ENCODE data around the gene RFTN1. TPM values are rescaled to one million over a fixed set of nuclear protein-coding genes. Genes with fewer than 3 reads are reported as not detected.
A peak's percentile ranks its signal among the peaks of the same experiment; 100 is the strongest.

RFTN1 gene
- total and polyA plus RNA-seq, 5 donors from 2014 or later, result 87.1 to 111 (median 104) TPM

DNA sequence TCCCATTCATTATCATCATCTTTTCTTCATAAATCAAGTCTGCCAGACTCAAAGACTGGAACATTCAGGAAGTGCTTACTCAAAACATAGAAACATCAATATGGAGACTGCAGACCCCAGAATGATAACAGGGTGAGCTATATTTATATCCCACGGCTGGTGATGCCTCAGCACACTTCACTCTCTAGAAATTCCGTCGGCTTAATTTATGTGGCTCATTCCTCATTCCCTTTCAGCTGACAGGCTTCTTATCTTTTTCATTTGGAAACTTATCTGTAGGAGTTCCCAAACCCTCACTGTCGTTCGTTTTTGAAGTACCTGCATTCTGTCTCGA, 45.5 kb downstream of the RFTN1 start:
- peak overlapping the region; percentile 81 to 98 (median 84) for H3K27ac Mint-ChIP-seq
- peak overlapping the region; percentile 55 to 80 (median 78) for H3K4me3 Mint-ChIP-seq
- H3K4me1 ChIP-seq (ENCODE audit: control insufficient read depth, insufficient read depth, low read length, poor library complexity, severe bottlenecking), result peaks cover 43% of the 10 kb centered on the region
- ATAC-seq (ENCODE audit: low read depth in 2 of 2) (no peak), DNase-seq (no peak)
- H3K27me3 Mint-ChIP-seq, result no peaks in the 10 kb centered on the region
- H3K27me3 ChIP-seq (ENCODE audit: control insufficient read depth, insufficient read depth, low read length), result no peaks in the 10 kb centered on the region
- peak overlapping the region; percentile 82 for H3K27ac ChIP-seq (ENCODE audit: insufficient read depth, low read length, poor library complexity, severe bottlenecking)
- peaks cover 33% of the 10 kb centered on the region for H3K36me3 ChIP-seq (ENCODE audit: control insufficient read depth, insufficient read depth, low read length)
- peaks cover 0 to 1% of the 10 kb centered on the region in 2 experiments for H3K9me3 ChIP-seq (ENCODE audit: control insufficient read depth in 2 of 2, low read length in 2 of 2)
- peaks cover 41% of the 10 kb centered on the region for H3K36me3 Mint-ChIP-seq
- H3K4me3 ChIP-seq (ENCODE audit: low read depth, low read length), result peak overlapping the region; percentile 73
- peaks cover 0 to 1% (median 0%) of the 10 kb centered on the region in 7 donors for H3K9me3 Mint-ChIP-seq
- peaks cover 48 to 82% (median 61%) of the 10 kb centered on the region in 4 donors for H3K4me1 Mint-ChIP-seq

DNA sequence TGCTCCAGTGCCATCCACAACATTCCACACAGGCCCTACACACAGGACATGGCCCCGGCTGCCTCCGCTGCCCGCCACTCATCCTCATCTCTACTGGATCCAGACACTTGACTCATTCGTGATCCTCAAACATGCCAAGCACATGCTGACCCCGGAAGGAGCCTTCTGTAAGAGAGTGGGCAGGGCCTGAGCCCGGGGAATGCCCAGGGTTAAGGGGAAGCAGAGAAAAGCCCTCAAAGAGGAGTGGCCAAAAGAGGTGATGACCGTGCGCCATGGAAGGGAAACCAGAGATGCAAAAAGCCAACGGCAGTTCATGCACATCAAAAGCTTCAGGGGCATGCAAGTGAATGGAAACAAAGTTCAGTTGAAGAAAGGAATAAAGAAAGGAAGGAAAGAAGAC, 46.1 kb downstream of the RFTN1 start:
- ATAC-seq (ENCODE audit: low read depth in 2 of 2), result peak in 1 of 2 donors; percentile 18
- Histone ChIP-seq H3K4me1 (ENCODE audit: control insufficient read depth, insufficient read depth, low read length, poor library complexity, severe bottlenecking) (peaks cover 48% of the 10 kb centered on the region), H3K9me3 (ENCODE audit: control insufficient read depth in 2 of 2, low read length in 2 of 2) (peaks cover 0 to 1% of the 10 kb centered on the region in 2 experiments), H3K27me3 (ENCODE audit: control insufficient read depth, insufficient read depth, low read length) (no peaks in the 10 kb centered on the region), H3K36me3 (ENCODE audit: control insufficient read depth, insufficient read depth, low read length) (peaks cover 29% of the 10 kb centered on the region), H3K27ac (ENCODE audit: insufficient read depth, low read length, poor library complexity, severe bottlenecking) (peak overlapping the region; percentile 82), H3K4me3 (ENCODE audit: low read depth, low read length) (peak overlapping the region; percentile 73)
- Mint-ChIP-seq H3K27me3 (no peaks in the 10 kb centered on the region), H3K36me3 (peaks cover 39% of the 10 kb centered on the region), H3K4me3 (peak overlapping the region; percentile 35 to 80 (median 78)), H3K4me1 (peaks cover 53 to 83% (median 65%) of the 10 kb centered on the region in 4 donors), H3K9me3 (peaks cover 0 to 1% (median 0%) of the 10 kb centered on the region in 7 donors), H3K27ac (peak overlapping the region; percentile 81 to 98 (median 84))
- peak in 2 of 3 donors; percentile 52 to 61 for DNase-seq

DNA sequence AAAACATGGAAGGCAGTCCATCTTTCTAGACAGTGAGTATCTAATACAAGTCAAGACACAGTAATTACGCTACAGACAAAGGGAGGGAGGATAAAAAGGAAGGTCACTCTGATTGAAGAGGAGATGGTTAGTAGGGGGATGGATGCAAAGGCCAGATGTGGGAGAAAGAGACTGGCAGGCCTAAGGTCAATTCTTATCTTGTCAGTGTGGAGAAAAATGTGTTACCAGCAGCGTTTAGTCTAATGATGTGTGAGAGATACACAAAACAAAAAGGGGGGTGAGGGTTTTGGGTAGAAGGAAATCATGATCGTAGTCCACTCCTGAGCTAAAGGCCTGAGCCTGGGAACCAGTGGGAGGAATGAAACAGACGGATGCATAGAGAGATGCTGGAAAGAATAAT, 46.7 kb downstream of the RFTN1 start:
- no peaks in the 10 kb centered on the region for H3K27me3 Mint-ChIP-seq
- H3K4me1 Mint-ChIP-seq, result peaks cover 58 to 88% (median 67%) of the 10 kb centered on the region in 4 donors
- ATAC-seq (ENCODE audit: low read depth in 2 of 2), result no peak
- no peak for DNase-seq
- peaks cover 0 to 1% of the 10 kb centered on the region in 2 experiments for H3K9me3 ChIP-seq (ENCODE audit: control insufficient read depth in 2 of 2, low read length in 2 of 2)
- H3K4me1 ChIP-seq (ENCODE audit: control insufficient read depth, insufficient read depth, low read length, poor library complexity, severe bottlenecking), result peaks cover 54% of the 10 kb centered on the region
- no peaks in the 10 kb centered on the region for H3K27me3 ChIP-seq (ENCODE audit: control insufficient read depth, insufficient read depth, low read length)
- peaks cover 0 to 1% (median 0%) of the 10 kb centered on the region in 7 donors for H3K9me3 Mint-ChIP-seq
- peak overlapping the region; percentile 11 to 81 (median 78) for H3K27ac Mint-ChIP-seq
- peaks cover 33% of the 10 kb centered on the region for H3K36me3 Mint-ChIP-seq
- peak overlapping the region; percentile 3 to 76 (median 29) for H3K4me3 Mint-ChIP-seq
- H3K36me3 ChIP-seq (ENCODE audit: control insufficient read depth, insufficient read depth, low read length), result peaks cover 24% of the 10 kb centered on the region
- H3K4me3 ChIP-seq (ENCODE audit: low read depth, low read length), result no peak overlapping the region
- H3K27ac ChIP-seq (ENCODE audit: insufficient read depth, low read length, poor library complexity, severe bottlenecking), result peak overlapping the region; percentile 82

DNA sequence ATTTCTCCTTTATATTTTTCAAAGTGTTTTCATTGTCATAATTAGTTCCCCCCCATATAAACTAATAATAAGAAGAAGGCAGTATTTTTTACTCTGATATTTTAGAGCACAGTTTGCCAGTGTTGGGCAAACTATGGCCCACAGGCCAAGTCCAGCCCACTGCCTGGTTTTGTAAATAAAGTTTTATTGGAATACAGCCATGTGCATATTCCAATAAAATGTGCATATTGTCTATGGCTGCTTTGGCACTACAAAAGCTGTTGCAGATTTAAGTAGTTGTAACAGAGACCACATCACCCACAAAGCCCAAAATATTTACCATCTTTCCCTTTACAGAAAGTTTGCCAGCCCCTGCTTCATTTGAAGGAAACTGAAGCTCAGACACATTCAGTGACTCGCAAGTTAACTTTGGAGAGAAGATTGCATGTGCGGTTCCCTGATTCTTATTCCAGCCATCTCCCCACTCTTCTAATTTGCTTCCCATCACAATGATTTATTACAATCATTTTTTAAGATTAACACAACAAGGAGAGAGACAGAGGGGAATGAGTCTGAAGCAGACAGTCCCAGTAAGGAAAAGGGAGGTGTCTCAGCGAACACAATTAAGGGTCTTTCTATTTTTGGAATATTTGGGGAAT, 48.9 kb downstream of the RFTN1 start:
- Histone ChIP-seq H3K4me3 (ENCODE audit: low read depth, low read length) (no peak overlapping the region), H3K27ac (ENCODE audit: insufficient read depth, low read length, poor library complexity, severe bottlenecking) (no peak overlapping the region), H3K27me3 (ENCODE audit: control insufficient read depth, insufficient read depth, low read length) (no peaks in the 10 kb centered on the region), H3K4me1 (ENCODE audit: control insufficient read depth, insufficient read depth, low read length, poor library complexity, severe bottlenecking) (peaks cover 49% of the 10 kb centered on the region), H3K36me3 (ENCODE audit: control insufficient read depth, insufficient read depth, low read length) (peaks cover 18% of the 10 kb centered on the region), H3K9me3 (ENCODE audit: control insufficient read depth in 2 of 2, low read length in 2 of 2) (no peaks in the 10 kb centered on the region)
- Mint-ChIP-seq H3K27ac (peak overlapping the region in 2 of 3 donors; percentile 52 to 85), H3K4me3 (no peak overlapping the region), H3K27me3 (no peaks in the 10 kb centered on the region), H3K36me3 (peaks cover 15% of the 10 kb centered on the region), H3K9me3 (no peaks in the 10 kb centered on the region), H3K4me1 (peaks cover 45 to 84% (median 65%) of the 10 kb centered on the region in 4 donors)
- DNase-seq (no peak), ATAC-seq (ENCODE audit: low read depth in 2 of 2) (no peak)

DNA sequence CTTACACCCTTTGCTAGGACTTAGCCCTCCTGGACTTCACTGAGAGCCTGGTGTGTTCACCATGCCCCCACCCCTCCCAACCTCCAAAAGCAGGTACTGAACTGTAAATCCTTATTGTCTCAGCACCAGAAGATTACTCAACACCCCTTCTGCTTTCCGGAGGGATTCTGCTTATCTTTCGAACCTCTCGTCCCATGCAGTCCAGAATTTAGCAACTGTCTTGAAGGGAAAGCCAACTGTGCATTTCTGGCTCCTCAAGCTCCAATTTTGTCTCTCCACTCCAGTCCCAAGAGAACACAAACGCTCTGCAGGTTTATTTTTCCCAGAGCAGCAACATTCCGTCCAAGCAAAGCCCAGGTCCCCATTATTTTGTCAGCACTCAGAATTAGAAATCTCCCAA, 49.6 kb downstream of the RFTN1 start:
- no peaks in the 10 kb centered on the region for H3K9me3 Mint-ChIP-seq
- Histone ChIP-seq H3K4me3 (ENCODE audit: low read depth, low read length) (no peak overlapping the region), H3K27ac (ENCODE audit: insufficient read depth, low read length, poor library complexity, severe bottlenecking) (peak overlapping the region; percentile 70), H3K27me3 (ENCODE audit: control insufficient read depth, insufficient read depth, low read length) (no peaks in the 10 kb centered on the region), H3K36me3 (ENCODE audit: control insufficient read depth, insufficient read depth, low read length) (peaks cover 18% of the 10 kb centered on the region), H3K9me3 (ENCODE audit: control insufficient read depth in 2 of 2, low read length in 2 of 2) (no peaks in the 10 kb centered on the region), H3K4me1 (ENCODE audit: control insufficient read depth, insufficient read depth, low read length, poor library complexity, severe bottlenecking) (peaks cover 41% of the 10 kb centered on the region)
- no peak for DNase-seq
- peaks cover 39 to 76% (median 59%) of the 10 kb centered on the region in 4 donors for H3K4me1 Mint-ChIP-seq
- ATAC-seq (ENCODE audit: low read depth in 2 of 2), result no peak
- peaks cover 11% of the 10 kb centered on the region for H3K36me3 Mint-ChIP-seq
- peak overlapping the region; percentile 52 to 90 (median 85) for H3K27ac Mint-ChIP-seq
- H3K27me3 Mint-ChIP-seq, result no peaks in the 10 kb centered on the region
- peak overlapping the region in 2 of 4 donors; percentile 26 to 39 for H3K4me3 Mint-ChIP-seq

DNA sequence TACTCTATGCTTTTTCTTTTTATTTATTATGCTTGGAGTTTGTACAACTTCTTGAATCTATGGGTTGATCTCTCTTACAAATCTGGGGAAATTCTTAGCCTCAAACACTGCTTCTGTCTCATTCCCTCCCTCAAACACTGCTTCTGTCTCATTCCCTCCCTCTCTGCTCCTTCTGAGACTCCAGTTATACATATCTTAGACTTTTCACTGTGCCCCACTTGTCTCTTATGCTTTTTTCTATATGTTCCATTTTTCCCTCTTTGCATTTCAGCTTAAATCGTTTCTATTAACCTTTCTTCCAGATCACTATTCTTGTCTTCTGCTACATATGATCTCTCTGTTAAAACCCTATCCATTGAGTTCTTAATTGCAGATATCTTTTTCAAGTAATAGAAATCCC, 50.4 kb downstream of the RFTN1 start:
- H3K36me3 Mint-ChIP-seq, result peaks cover 16% of the 10 kb centered on the region
- H3K27ac Mint-ChIP-seq, result peak overlapping the region; percentile 80 to 95 (median 83)
- H3K36me3 ChIP-seq (ENCODE audit: control insufficient read depth, insufficient read depth, low read length), result peaks cover 19% of the 10 kb centered on the region
- H3K4me1 Mint-ChIP-seq, result peaks cover 32 to 75% (median 57%) of the 10 kb centered on the region in 4 donors
- no peaks in the 10 kb centered on the region for H3K27me3 Mint-ChIP-seq
- H3K4me3 Mint-ChIP-seq, result peak overlapping the region in 3 of 4 donors; percentile 44 to 56 (median 51)
- H3K9me3 ChIP-seq (ENCODE audit: control insufficient read depth in 2 of 2, low read length in 2 of 2), result no peaks in the 10 kb centered on the region
- H3K9me3 Mint-ChIP-seq, result no peaks in the 10 kb centered on the region
- peak overlapping the region; percentile 39 for H3K4me3 ChIP-seq (ENCODE audit: low read depth, low read length)
- no peak for DNase-seq
- H3K4me1 ChIP-seq (ENCODE audit: control insufficient read depth, insufficient read depth, low read length, poor library complexity, severe bottlenecking), result peaks cover 33% of the 10 kb centered on the region
- no peaks in the 10 kb centered on the region for H3K27me3 ChIP-seq (ENCODE audit: control insufficient read depth, insufficient read depth, low read length)
- peak overlapping the region; percentile 70 for H3K27ac ChIP-seq (ENCODE audit: insufficient read depth, low read length, poor library complexity, severe bottlenecking)
- no peak for ATAC-seq (ENCODE audit: low read depth in 2 of 2)

DNA sequence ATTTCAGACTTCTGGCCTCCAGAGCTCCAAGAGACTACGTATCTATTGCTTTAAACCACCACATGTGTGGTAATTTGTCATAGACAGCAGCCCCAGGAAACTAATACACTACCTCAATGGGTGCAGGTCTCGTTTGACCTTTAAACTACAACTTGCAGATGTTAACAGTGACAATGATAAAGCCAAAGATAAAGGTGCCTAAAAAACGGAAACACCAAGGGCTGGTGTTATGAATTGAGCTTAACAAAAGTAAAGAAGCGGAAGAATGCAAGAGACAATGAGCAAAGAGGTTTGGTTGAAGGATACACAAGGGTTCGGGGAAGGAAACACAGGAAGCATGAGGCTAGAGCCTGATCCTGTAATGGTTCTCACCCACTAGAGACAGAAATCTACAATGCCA, 50.8 kb downstream of the RFTN1 start:
- Mint-ChIP-seq H3K4me1 (peaks cover 28 to 75% (median 56%) of the 10 kb centered on the region in 4 donors), H3K36me3 (peaks cover 21% of the 10 kb centered on the region), H3K27me3 (no peaks in the 10 kb centered on the region), H3K4me3 (peak overlapping the region in 3 of 4 donors; percentile 44 to 56 (median 51)), H3K27ac (peak overlapping the region; percentile 80 to 95 (median 83)), H3K9me3 (no peaks in the 10 kb centered on the region)
- peaks cover 20% of the 10 kb centered on the region for H3K36me3 ChIP-seq (ENCODE audit: control insufficient read depth, insufficient read depth, low read length)
- H3K4me3 ChIP-seq (ENCODE audit: low read depth, low read length), result peak overlapping the region; percentile 39
- H3K27ac ChIP-seq (ENCODE audit: insufficient read depth, low read length, poor library complexity, severe bottlenecking), result peak overlapping the region; percentile 70
- no peaks in the 10 kb centered on the region for H3K27me3 ChIP-seq (ENCODE audit: control insufficient read depth, insufficient read depth, low read length)
- no peaks in the 10 kb centered on the region for H3K9me3 ChIP-seq (ENCODE audit: control insufficient read depth in 2 of 2, low read length in 2 of 2)
- peak; percentile 89 to 94 for ATAC-seq (ENCODE audit: low read depth in 2 of 2)
- DNase-seq, result peak in 2 of 3 donors; percentile 52 to 84
- peaks cover 29% of the 10 kb centered on the region for H3K4me1 ChIP-seq (ENCODE audit: control insufficient read depth, insufficient read depth, low read length, poor library complexity, severe bottlenecking)
